OCI-M2 (cell line): ENCODE results near the gene PLSCR5.

Experiments used
- DNase-seq: peaks from one replicate; lab custom pipeline; 2025; ENCODE audit not compliant: unreplicated experiment; lab: John Stamatoyannopoulos, UW

The PLSCR5 gene

GRCh38 chr3:146589899-146590508 is 15.1 kb downstream of the PLSCR5 start:
- DNase-seq, result no peak

GRCh38 chr3:146585156-146585555 is 20.0 kb downstream of the PLSCR5 start:
- no peak for DNase-seq

GRCh38 chr3:146581951-146582467 is 23.1 kb downstream of the PLSCR5 start:
- no peak for DNase-seq

GRCh38 chr3:146581080-146581601 is 24.0 kb downstream of the PLSCR5 start:
- no peak for DNase-seq

- no peak for DNase-seq
Observed at GRCh38 chr3:146577662-146578061, 27.5 kb downstream of the PLSCR5 start.

- no peak for DNase-seq
Observed at GRCh38 chr3:146575636-146576035, 29.5 kb downstream of the PLSCR5 start.

GRCh38 chr3:146574173-146574572 is 31.0 kb downstream of the PLSCR5 start:
- no peak for DNase-seq

GRCh38 chr3:146569314-146569713 is 35.8 kb downstream of the PLSCR5 start:
- no peak for DNase-seq

GRCh38 chr3:146566138-146566537 is 39.0 kb downstream of the PLSCR5 start:
- DNase-seq, result no peak

GRCh38 chr3:146561879-146562278 is 43.3 kb downstream of the PLSCR5 start:
- DNase-seq, result no peak

- no peak for DNase-seq
Observed at GRCh38 chr3:146561463-146561862, 43.7 kb downstream of the PLSCR5 start.

GRCh38 chr3:146560678-146561077 is 44.5 kb downstream of the PLSCR5 start:
- no peak for DNase-seq

GRCh38 chr3:146559388-146559787 is 45.8 kb downstream of the PLSCR5 start:
- DNase-seq, result no peak

- DNase-seq, result no peak
Observed at GRCh38 chr3:146558781-146559180, 46.4 kb downstream of the PLSCR5 start.

GRCh38 chr3:146557745-146558144 is 47.4 kb downstream of the PLSCR5 start:
- no peak for DNase-seq

- no peak for DNase-seq
Observed at GRCh38 chr3:146555311-146555710, 49.8 kb downstream of the PLSCR5 start.

GRCh38 chr3:146554151-146554760 is 50.9 kb downstream of the PLSCR5 start:
- DNase-seq, result no peak

GRCh38 chr3:146550743-146551510 is 54.2 kb downstream of the PLSCR5 start:
- DNase-seq, result no peak

GRCh38 chr3:146550070-146550615 is 55.0 kb downstream of the PLSCR5 start:
- DNase-seq, result no peak

GRCh38 chr3:146547235-146547835 is 57.8 kb downstream of the PLSCR5 start:
- no peak for DNase-seq

- no peak for DNase-seq
Observed at GRCh38 chr3:146546366-146546965, 58.7 kb downstream of the PLSCR5 start.
